T-helper 17 cell (primary cell): ENCODE data around the gene TMEM243. TPM values are rescaled to one million over a fixed set of nuclear protein-coding genes. Genes with fewer than 3 reads are reported as not detected.
"Not testable (repeated sequence)": the region's sequence is repeated elsewhere in the genome, so short reads cannot be mapped to it uniquely, and the experiment has no call there.

Source experiments
- ATAC-seq: fragments of 150-1000 bp; cut with Tn5 transposase; 2 replicates; pipeline ENCODE4 v1.10.0; 2021; ENCODE audit warnings: mild to moderate bottlenecking, moderate library complexity
- DNase-seq, 3 donors: peaks; one replicate each; pipeline versions ENCODE4 v3.0.0 to v3.0.0-alpha.2; 2020 to 2021
- H3K9me3 ChIP-seq: one replicate; pipeline ENCODE4 v1.7.0; 2013; ENCODE audit warnings: low read length, mild to moderate bottlenecking; ENCODE audit not compliant: control insufficient read depth, poor library complexity, severe bottlenecking
- H3K27ac Mint-ChIP-seq: one replicate; pipeline ENCODE4 v1.8.0; 2022; ENCODE audit warnings: mild to moderate bottlenecking, moderate library complexity, mixed read lengths
- H3K27me3 Mint-ChIP-seq: one replicate; pipeline ENCODE4 v1.8.0; 2022; ENCODE audit warnings: mixed read lengths
- H3K36me3 Mint-ChIP-seq: one replicate; pipeline ENCODE4 v1.8.0; 2022; ENCODE audit warnings: low read depth, mixed read lengths
- H3K4me1 Mint-ChIP-seq: one replicate; pipeline ENCODE4 v1.8.0; 2022; ENCODE audit warnings: mild to moderate bottlenecking, mixed read lengths
- H3K4me3 Mint-ChIP-seq: one replicate; pipeline ENCODE4 v1.8.0; 2022; ENCODE audit warnings: mild to moderate bottlenecking, moderate library complexity, mixed read lengths
- total RNA-seq, 4 donors: library from RNA in 2 of 4; stranded (reverse) in 2 of 4; gene quantifications; one replicate each; pipeline ENCODE4 v1.2.3 and lab custom pipeline; 2022 to 2026

Gene TMEM243
- total RNA-seq, 2 donors from 2014 or later, result 96.5 to 123 TPM

DNA sequence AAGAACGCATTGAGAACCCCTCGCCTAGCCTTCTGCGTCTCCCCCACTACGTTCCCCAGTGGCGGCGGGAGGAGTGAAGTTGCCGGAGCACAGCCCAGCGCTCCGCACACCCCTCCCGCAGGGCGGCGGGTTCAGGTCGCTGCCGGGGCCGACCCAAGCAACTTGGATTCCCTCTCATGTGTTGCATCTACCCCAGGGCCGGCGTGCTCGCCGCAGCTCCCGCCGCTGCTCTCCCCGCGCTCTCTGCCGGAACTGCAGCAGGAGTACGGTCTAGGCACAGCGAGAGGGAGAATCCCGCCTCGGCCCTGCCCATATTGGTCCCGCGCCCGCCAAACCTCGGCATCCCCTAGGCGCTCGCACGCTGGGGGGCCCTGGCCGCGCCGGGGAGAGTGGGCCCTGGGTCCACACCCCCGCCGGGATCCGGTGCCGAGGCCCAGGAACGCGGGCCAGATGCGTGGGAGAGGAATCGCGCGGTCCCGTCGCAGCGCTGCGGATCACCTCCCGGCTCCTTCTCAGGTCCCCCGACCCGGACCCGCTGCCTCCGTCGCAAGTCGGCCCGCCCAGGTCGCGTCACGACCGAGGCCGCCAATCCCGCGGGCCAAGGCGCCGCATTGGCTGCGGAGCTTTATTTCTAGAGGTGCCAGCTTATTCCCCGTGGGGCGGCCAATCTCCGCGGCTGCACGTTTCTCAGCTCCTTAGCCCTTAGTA, 648 bp upstream of the TMEM243 start:
- peaks cover 40% of the 10 kb centered on the region for H3K4me1 Mint-ChIP-seq
- ATAC-seq, result peak; percentile 68
- DNase-seq, result peak; percentile 76 to 78 (median 76)
- H3K27me3 Mint-ChIP-seq, result no peaks in the 10 kb centered on the region
- H3K9me3 ChIP-seq, result no peaks in the 10 kb centered on the region
- peak overlapping the region; percentile 99 for H3K27ac Mint-ChIP-seq
- peak overlapping the region; percentile 99 for H3K4me3 Mint-ChIP-seq
- H3K36me3 Mint-ChIP-seq, result peaks cover 4% of the 10 kb centered on the region

DNA sequence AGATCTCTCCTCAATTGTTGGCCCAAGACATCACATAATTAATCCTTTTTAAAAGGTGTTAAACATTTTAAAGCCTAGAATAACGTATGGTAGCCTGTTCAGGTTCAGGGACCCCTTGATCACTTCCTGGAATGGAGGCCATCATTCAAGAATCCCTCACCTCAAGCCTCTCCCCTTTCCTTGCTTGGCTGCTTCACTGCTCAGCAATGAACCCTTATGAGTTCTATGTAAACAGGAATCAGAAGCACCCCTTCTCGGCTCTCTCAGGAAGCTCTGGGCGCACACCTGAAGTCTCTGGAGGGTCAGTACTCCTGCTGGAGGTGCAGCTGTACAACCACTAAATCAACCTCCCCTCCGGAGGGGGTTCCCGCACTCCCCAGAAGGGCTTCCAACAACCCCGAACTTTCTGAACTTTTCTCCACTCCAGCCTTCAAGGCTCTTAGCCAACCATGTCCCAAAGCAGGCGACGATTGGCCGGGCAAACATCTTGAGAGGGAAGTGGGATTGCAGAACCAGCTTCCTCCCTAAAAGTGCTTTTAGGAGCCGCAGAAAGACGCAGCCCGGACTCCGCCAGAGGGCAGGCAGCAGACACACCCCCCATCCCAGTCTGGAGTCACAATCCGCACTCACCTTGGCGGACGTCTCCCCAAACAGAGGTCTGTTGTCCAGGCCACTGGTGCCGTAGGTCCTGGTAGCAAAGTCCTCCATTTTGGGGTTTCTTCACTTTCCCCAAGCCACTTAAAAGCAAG, 562 bp downstream of the TMEM243 start:
- ATAC-seq, result peak; percentile 28
- Mint-ChIP-seq H3K4me1 (peaks cover 44% of the 10 kb centered on the region), H3K27ac (peak overlapping the region; percentile 99), H3K4me3 (peak overlapping the region; percentile 99), H3K36me3 (peaks cover 4% of the 10 kb centered on the region), H3K27me3 (no peaks in the 10 kb centered on the region)
- H3K9me3 ChIP-seq, result no peaks in the 10 kb centered on the region
- peak; percentile 16 to 35 (median 22) for DNase-seq

DNA sequence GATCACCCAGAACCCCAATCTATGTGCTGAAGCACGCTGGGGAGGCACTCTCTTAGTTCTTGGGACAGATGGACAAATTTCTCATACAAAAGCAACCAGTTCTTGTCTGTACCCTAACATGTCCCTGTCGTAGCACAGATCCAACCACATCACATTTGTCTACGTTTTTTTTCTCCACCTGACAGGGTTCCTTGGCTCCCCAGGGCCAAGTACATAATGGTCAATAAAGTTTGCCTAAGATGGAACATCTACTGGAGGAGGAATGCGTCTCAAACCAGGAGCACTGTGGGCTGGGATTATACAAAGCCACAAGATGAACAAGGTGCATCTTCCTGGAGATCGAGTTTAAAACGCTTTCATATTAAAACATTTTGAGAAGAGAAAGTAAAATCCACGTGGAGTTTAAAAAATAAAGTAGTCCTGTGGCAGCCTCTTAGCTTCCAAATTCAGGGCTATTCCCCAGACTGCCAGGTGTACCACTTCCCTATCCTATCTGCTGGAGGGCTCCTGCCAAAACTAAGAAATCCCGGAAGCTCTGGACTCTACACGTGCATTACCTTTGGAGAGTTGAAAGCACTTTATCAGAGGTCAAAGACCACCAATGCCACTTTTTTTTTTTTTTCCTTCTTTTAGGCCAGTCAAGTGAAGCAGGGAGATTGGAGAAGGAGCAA, 1.4 kb downstream of the TMEM243 start:
- Mint-ChIP-seq H3K27ac (peak overlapping the region; percentile 99), H3K4me1 (peaks cover 52% of the 10 kb centered on the region), H3K27me3 (no peaks in the 10 kb centered on the region), H3K36me3 (peaks cover 4% of the 10 kb centered on the region), H3K4me3 (peak overlapping the region; percentile 99)
- H3K9me3 ChIP-seq, result no peaks in the 10 kb centered on the region
- ATAC-seq, result no peak
- DNase-seq, result no peak

DNA sequence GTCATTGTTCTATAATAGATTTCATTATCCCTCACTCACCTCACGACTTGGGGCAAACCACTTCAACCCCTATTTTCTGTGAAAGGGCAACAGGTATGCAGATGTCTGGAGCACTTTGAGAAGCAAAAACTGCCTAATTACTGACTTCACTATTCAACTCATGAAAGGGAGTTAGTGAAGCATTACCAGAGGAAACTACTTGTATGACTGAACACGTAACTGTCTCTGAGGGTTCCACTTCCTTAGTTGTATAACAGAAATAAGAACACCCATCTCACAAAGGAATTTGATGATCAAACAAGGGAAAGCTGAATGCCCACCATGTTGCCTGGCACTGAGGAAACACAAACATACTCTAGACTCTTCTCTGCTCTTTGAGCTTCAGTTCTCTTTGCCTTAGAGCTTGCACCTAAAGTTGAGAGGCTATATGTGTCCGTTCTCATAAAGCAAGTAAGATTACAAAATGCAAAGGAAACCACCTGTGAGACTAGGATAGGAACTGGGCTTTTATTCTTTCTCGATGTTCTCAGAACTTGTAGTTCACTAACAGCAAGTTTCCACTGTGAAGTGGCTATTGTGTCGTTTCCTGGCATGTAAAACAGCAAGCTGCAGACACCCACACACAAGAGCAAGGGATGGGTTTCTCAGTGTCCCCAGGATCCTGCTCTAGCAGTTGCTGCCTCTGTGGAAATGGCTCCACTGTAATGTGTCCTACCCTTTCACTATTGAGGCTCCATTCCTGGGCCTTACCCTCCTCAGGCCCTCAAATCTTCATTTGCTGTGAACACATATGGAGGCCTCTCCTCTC, 2.6 kb downstream of the TMEM243 start:
- peak; percentile 31 for ATAC-seq

GRCh38 chr7:87215046-87215445, 4.5 kb downstream of the TMEM243 start:
- H3K4me3 Mint-ChIP-seq, result no peak overlapping the region
- DNase-seq (no peak), ATAC-seq (no peak)
- H3K4me1 Mint-ChIP-seq, result peaks cover 74% of the 10 kb centered on the region
- peaks cover 6% of the 10 kb centered on the region for H3K36me3 Mint-ChIP-seq
- H3K27ac Mint-ChIP-seq, result peak overlapping the region; percentile 99
- H3K9me3 ChIP-seq, result no peaks in the 10 kb centered on the region
- H3K27me3 Mint-ChIP-seq, result no peaks in the 10 kb centered on the region

More for the DNA sequence above, 2.6 kb downstream of the TMEM243 start:
- H3K27me3 Mint-ChIP-seq, result no peaks in the 10 kb centered on the region
- peaks cover 6% of the 10 kb centered on the region for H3K36me3 Mint-ChIP-seq
- peak overlapping the region; percentile 99 for H3K4me3 Mint-ChIP-seq
- H3K27ac Mint-ChIP-seq, result peak overlapping the region; percentile 99
- DNase-seq, result no peak
- no peaks in the 10 kb centered on the region for H3K9me3 ChIP-seq
- peaks cover 63% of the 10 kb centered on the region for H3K4me1 Mint-ChIP-seq

GRCh38 chr7:87213811-87214210, 5.7 kb downstream of the TMEM243 start:
- Mint-ChIP-seq H3K36me3 (peaks cover 2% of the 10 kb centered on the region), H3K4me1 (peaks cover 73% of the 10 kb centered on the region), H3K27me3 (no peaks in the 10 kb centered on the region), H3K27ac (peak overlapping the region; percentile 95), H3K4me3 (peak overlapping the region; percentile 80)
- no peaks in the 10 kb centered on the region for H3K9me3 ChIP-seq
- DNase-seq, result no peak
- no peak for ATAC-seq

DNA sequence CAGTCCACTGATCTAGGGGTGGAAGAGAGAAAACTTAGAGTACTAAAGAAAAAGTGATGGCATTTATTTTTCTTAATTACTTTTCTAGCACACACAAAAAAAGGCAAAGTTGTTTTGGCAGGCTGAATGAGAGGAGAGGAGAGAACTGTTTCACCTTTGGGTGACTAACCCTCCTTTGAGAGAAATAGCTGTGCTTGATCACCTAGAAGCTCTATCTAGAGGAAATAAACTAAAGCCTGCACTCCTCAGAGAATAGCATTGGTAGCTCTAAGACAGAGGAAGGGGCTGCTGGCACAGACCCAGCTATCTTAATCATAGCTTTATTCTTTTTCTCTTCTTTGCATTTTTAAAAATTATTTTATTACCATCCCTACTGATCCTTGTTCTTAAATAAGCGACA, 6.3 kb downstream of the TMEM243 start:
- Mint-ChIP-seq H3K4me1 (peaks cover 73% of the 10 kb centered on the region), H3K27ac (peak overlapping the region; percentile 95), H3K27me3 (no peaks in the 10 kb centered on the region), H3K4me3 (peak overlapping the region; percentile 89), H3K36me3 (peaks cover 2% of the 10 kb centered on the region)
- H3K9me3 ChIP-seq, result no peaks in the 10 kb centered on the region
- DNase-seq (no peak), ATAC-seq (no peak)

DNA sequence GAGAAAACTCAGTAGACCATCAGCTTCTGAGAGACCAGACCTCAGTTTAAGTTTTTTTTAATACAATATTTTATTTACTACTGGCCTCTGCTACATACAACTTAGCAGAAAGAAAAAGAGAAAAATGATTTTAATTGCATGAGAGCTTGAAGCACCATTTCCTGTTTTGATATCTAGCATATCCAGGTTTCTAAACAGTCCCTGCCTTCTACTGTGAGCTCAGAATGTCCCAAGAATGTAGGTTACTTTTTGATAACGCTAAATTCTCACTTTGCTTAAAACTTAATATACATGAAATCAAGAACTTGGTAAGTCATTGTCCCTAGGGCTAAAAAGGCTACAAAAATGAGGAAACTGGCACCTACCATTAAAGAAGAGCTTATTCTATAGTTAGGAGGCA, 7.0 kb downstream of the TMEM243 start:
- peaks cover 72% of the 10 kb centered on the region for H3K4me1 Mint-ChIP-seq
- ATAC-seq, result peak; percentile 21
- no peak for DNase-seq
- peak overlapping the region; percentile 89 for H3K4me3 Mint-ChIP-seq
- H3K9me3 ChIP-seq, result no peaks in the 10 kb centered on the region
- H3K36me3 Mint-ChIP-seq, result peaks cover 2% of the 10 kb centered on the region
- H3K27me3 Mint-ChIP-seq, result no peaks in the 10 kb centered on the region
- peak overlapping the region; percentile 95 for H3K27ac Mint-ChIP-seq

- ATAC-seq (no peak), DNase-seq (no peak)
- Mint-ChIP-seq H3K4me1 (peaks cover 59% of the 10 kb centered on the region), H3K4me3 (peak overlapping the region; percentile 89), H3K27me3 (no peaks in the 10 kb centered on the region), H3K36me3 (peaks cover 2% of the 10 kb centered on the region), H3K27ac (peak overlapping the region; percentile 95)
- H3K9me3 ChIP-seq, result no peaks in the 10 kb centered on the region
Measured at GRCh38 chr7:87210506-87210905, 9.0 kb downstream of the TMEM243 start.

GRCh38 chr7:87209295-87209924, 10.1 kb downstream of the TMEM243 start:
- peaks cover 57% of the 10 kb centered on the region for H3K4me1 Mint-ChIP-seq

GRCh38 chr7:87206361-87206760, 13.2 kb downstream of the TMEM243 start:
- peaks cover 2% of the 10 kb centered on the region for H3K36me3 Mint-ChIP-seq
- no peak overlapping the region for H3K4me3 Mint-ChIP-seq
- H3K27ac Mint-ChIP-seq, result no peak overlapping the region
- DNase-seq (no peak), ATAC-seq (no peak)
- H3K4me1 Mint-ChIP-seq, result peaks cover 39% of the 10 kb centered on the region
- H3K27me3 Mint-ChIP-seq, result no peaks in the 10 kb centered on the region
- H3K9me3 ChIP-seq, result no peaks in the 10 kb centered on the region

More at GRCh38 chr7:87209295-87209924, 10.1 kb downstream of the TMEM243 start:
- ATAC-seq (no peak), DNase-seq (no peak)
- Mint-ChIP-seq H3K27me3 (no peaks in the 10 kb centered on the region), H3K4me3 (peak overlapping the region; percentile 43), H3K27ac (peak overlapping the region; percentile 0), H3K36me3 (peaks cover 2% of the 10 kb centered on the region)
- H3K9me3 ChIP-seq, result no peaks in the 10 kb centered on the region

GRCh38 chr7:87205701-87206100, 13.8 kb downstream of the TMEM243 start:
- H3K36me3 Mint-ChIP-seq, H3K27ac Mint-ChIP-seq, H3K27me3 Mint-ChIP-seq, DNase-seq, H3K9me3 ChIP-seq, ATAC-seq, H3K4me3 Mint-ChIP-seq: not testable (repeated sequence)
- H3K4me1 Mint-ChIP-seq, result peaks cover 34% of the 10 kb centered on the region
